ENCODE measurements around the gene EPHB2.

EPHB2 gene

GRCh38 chr1:22896184-22896583 lies 185.5 kb downstream of the EPHB2 start:
- DNase-seq (ENCODE audit: low read depth), result no peak
- H3K4me3 ChIP-seq (ENCODE audit: low read depth, low read length), result no peak overlapping the region
- TF ChIP-seq MAX (IDR thresholded peaks at IDR 0.05; ENCODE audit: low read depth, low read length) (no peak), CTCF (IDR thresholded peaks at IDR 0.05; ENCODE audit: low read depth, low read length) (no peak), POLR2A (IDR thresholded peaks at IDR 0.05; ENCODE audit: extremely low read depth, insufficient read length) (no peak), MYC (IDR thresholded peaks at IDR 0.05; ENCODE audit: low read depth, low read length) (no peak)

GRCh38 chr1:22900451-22900850 lies 189.8 kb downstream of the EPHB2 start:
- DNase-seq (ENCODE audit: low read depth), result no peak
- H3K4me3 ChIP-seq (ENCODE audit: low read depth, low read length), result no peak overlapping the region
- TF ChIP-seq MYC (IDR thresholded peaks at IDR 0.05; ENCODE audit: low read depth, low read length), result no peak
- TF ChIP-seq MAX (IDR thresholded peaks at IDR 0.05; ENCODE audit: low read depth, low read length), result no peak
- no peak for TF ChIP-seq POLR2A (IDR thresholded peaks at IDR 0.05; ENCODE audit: extremely low read depth, insufficient read length)
- no peak for TF ChIP-seq CTCF (IDR thresholded peaks at IDR 0.05; ENCODE audit: low read depth, low read length)

GRCh38 chr1:22903113-22903512 lies 192.5 kb downstream of the EPHB2 start:
- DNase-seq (ENCODE audit: low read depth), result no peak
- TF ChIP-seq MAX (IDR thresholded peaks at IDR 0.05; ENCODE audit: low read depth, low read length) (no peak), CTCF (IDR thresholded peaks at IDR 0.05; ENCODE audit: low read depth, low read length) (no peak), MYC (IDR thresholded peaks at IDR 0.05; ENCODE audit: low read depth, low read length) (no peak), POLR2A (IDR thresholded peaks at IDR 0.05; ENCODE audit: extremely low read depth, insufficient read length) (no peak)

GRCh38 chr1:22906968-22907367 lies 196.3 kb downstream of the EPHB2 start:
- no peak for DNase-seq (ENCODE audit: low read depth)
- H3K4me3 ChIP-seq (ENCODE audit: low read depth, low read length), result no peak overlapping the region
- TF ChIP-seq MAX (IDR thresholded peaks at IDR 0.05; ENCODE audit: low read depth, low read length) (no peak), MYC (IDR thresholded peaks at IDR 0.05; ENCODE audit: low read depth, low read length) (no peak), CTCF (IDR thresholded peaks at IDR 0.05; ENCODE audit: low read depth, low read length) (no peak), POLR2A (IDR thresholded peaks at IDR 0.05; ENCODE audit: extremely low read depth, insufficient read length) (no peak)

More at GRCh38 chr1:22903113-22903512, 192.5 kb downstream of the EPHB2 start:
- no peak overlapping the region for H3K4me3 ChIP-seq (ENCODE audit: low read depth, low read length)

GRCh38 chr1:22907528-22907927 lies 196.9 kb downstream of the EPHB2 start:
- no peak for TF ChIP-seq MAX (IDR thresholded peaks at IDR 0.05; ENCODE audit: low read depth, low read length)
- no peak for TF ChIP-seq CTCF (IDR thresholded peaks at IDR 0.05; ENCODE audit: low read depth, low read length)
- no peak for TF ChIP-seq POLR2A (IDR thresholded peaks at IDR 0.05; ENCODE audit: extremely low read depth, insufficient read length)
- no peak for TF ChIP-seq MYC (IDR thresholded peaks at IDR 0.05; ENCODE audit: low read depth, low read length)
- no peak overlapping the region for H3K4me3 ChIP-seq (ENCODE audit: low read depth, low read length)
- DNase-seq (ENCODE audit: low read depth), result no peak
